DLD1 (cell line): ENCODE measurements around the gene EFTUD2.
"Not testable (repeated sequence)": the region's sequence is repeated elsewhere in the genome, so short reads cannot be mapped to it uniquely, and the experiment has no call there.

Experiments
- in situ Hi-C: cut with HindIII; loops from 2 replicates; pipeline ENCODE4 v1.10.0; 2017; ENCODE audit warnings: low sequenced_read_pairs

Gene EFTUD2

GRCh38 chr17:44899074-44899782 is at the start of gene EFTUD2:
Gene EFTUD2, minus strand, starts transcription at chr17:44899445. Its CDS starts 4,924 bp downstream, at chr17:44894521.
- in situ Hi-C loops: no loop called here

GRCh38 chr17:44948315-44948795 is 49.1 kb upstream of the EFTUD2 start:
- in situ Hi-C loops: no loop called here

GRCh38 chr17:44947461-44948314 is 48.4 kb upstream of the EFTUD2 start, which contains the start of gene KIF18B:
Gene KIF18B, minus strand, starts transcription at chr17:44947773. Its CDS starts 11,429 bp downstream, at chr17:44936344.
- in situ Hi-C loops: no loop called here

- in situ Hi-C loops: not testable (repeated sequence)
Measured at GRCh38 chr17:44945652-44946051, 46.4 kb upstream of the EFTUD2 start.

- in situ Hi-C loops: no loop called here
Measured at GRCh38 chr17:44942456-44942855, 43.2 kb upstream of the EFTUD2 start.

GRCh38 chr17:44941712-44942331 is 42.6 kb upstream of the EFTUD2 start:
- in situ Hi-C loops: no loop called here

- in situ Hi-C loops: no loop called here
Measured at GRCh38 chr17:44940768-44941167, 41.5 kb upstream of the EFTUD2 start.

- in situ Hi-C loops: no loop called here
Measured at GRCh38 chr17:44940317-44940716, 41.1 kb upstream of the EFTUD2 start.

GRCh38 chr17:44935116-44935515 is 35.9 kb upstream of the EFTUD2 start:
- in situ Hi-C loops: no loop called here

GRCh38 chr17:44934745-44935105 is 35.5 kb upstream of the EFTUD2 start:
- in situ Hi-C loops: no loop called here

GRCh38 chr17:44933824-44934744 is 34.8 kb upstream of the EFTUD2 start:
- in situ Hi-C loops: no loop called here

- in situ Hi-C loops: no loop called here
Measured at GRCh38 chr17:44932787-44933097, 33.5 kb upstream of the EFTUD2 start.

- in situ Hi-C loops: no loop called here
Measured at GRCh38 chr17:44932096-44932786, 33.0 kb upstream of the EFTUD2 start.

GRCh38 chr17:44931376-44931775 is 32.1 kb upstream of the EFTUD2 start:
- in situ Hi-C loops: no loop called here

- in situ Hi-C loops: no loop called here
Measured at GRCh38 chr17:44930667-44931066, 31.4 kb upstream of the EFTUD2 start.

GRCh38 chr17:44928950-44929720 is 29.9 kb upstream of the EFTUD2 start:
- in situ Hi-C loops: no loop called here

GRCh38 chr17:44928136-44928535 is 28.9 kb upstream of the EFTUD2 start:
- in situ Hi-C loops: no loop called here

GRCh38 chr17:44927696-44928095 is 28.5 kb upstream of the EFTUD2 start:
- in situ Hi-C loops: no loop called here

GRCh38 chr17:44926821-44927525 is 27.7 kb upstream of the EFTUD2 start:
- in situ Hi-C loops: no loop called here
